SK-N-SH treated with all-trans-retinoic acid at 6 μM for 48 hours (cell line): ENCODE data around the gene HHAT.

Source experiments
- ATAC-seq: fragments of 200-7000 bp; cut with Tn5 transposase; 3 replicates; pipeline ENCODE4 v1.9.1; 2020; ENCODE audit warnings: mild to moderate bottlenecking, moderate library complexity
- ARNTL ChIP-seq: fragments of 450-650 bp; formaldehyde crosslinking; IDR thresholded peaks from 2 replicates; pipeline ENCODE4 v1.5.0; 2020; ENCODE audit warnings: low read depth, mild to moderate bottlenecking, moderate library complexity, borderline replicate concordance
- BACH2 ChIP-seq: fragments of 250-450 bp; sonication (Bioruptor Pico); IDR thresholded peaks from 2 replicates; pipeline ENCODE4 v1.9.0; 2021; ENCODE audit warnings: mild to moderate bottlenecking, borderline replicate concordance
- CREB5 ChIP-seq: fragments of 250-450 bp; sonication (Bioruptor Pico); IDR thresholded peaks from 2 replicates; pipeline ENCODE4 v1.5.1; 2020; ENCODE audit warnings: low read depth, mild to moderate bottlenecking, moderate library complexity
- CSDC2 ChIP-seq: fragments of 250-450 bp; sonication (Bioruptor Pico); IDR thresholded peaks from 2 replicates; pipeline ENCODE4 v1.5.0; 2020; ENCODE audit warnings: mild to moderate bottlenecking, moderate library complexity
- ESRRG ChIP-seq: fragments of 250-450 bp; sonication (Bioruptor Pico); IDR thresholded peaks from 2 replicates; pipeline ENCODE4 v1.6.1; 2021; ENCODE audit warnings: mild to moderate bottlenecking
- GLIS3 ChIP-seq: fragments of 250-450 bp; sonication (Bioruptor Pico); IDR thresholded peaks from 2 replicates; pipeline ENCODE4 v1.5.0; 2020; ENCODE audit warnings: mild to moderate bottlenecking, moderate library complexity
- ISL1 ChIP-seq: fragments of 250-450 bp; sonication (Bioruptor Pico); IDR thresholded peaks from 2 replicates; pipeline ENCODE4 v2.1.2; 2022; ENCODE audit warnings: mild to moderate bottlenecking, moderate library complexity
- OSR1 ChIP-seq: fragments of 250-450 bp; sonication (Bioruptor Pico); IDR thresholded peaks from 2 replicates; pipeline ENCODE4 v1.8.0; 2022; ENCODE audit warnings: moderate library complexity, mild to moderate bottlenecking, inconsistent platforms
- POU6F1 ChIP-seq: fragments of 250-450 bp; sonication (Bioruptor Pico); IDR thresholded peaks from 2 replicates; pipeline ENCODE4 v1.8.0; 2021; ENCODE audit warnings: low read depth, mild to moderate bottlenecking, moderate library complexity, borderline replicate concordance
- PPARA ChIP-seq: fragments of 250-450 bp; sonication (Bioruptor Pico); IDR thresholded peaks from 2 replicates; pipeline ENCODE4 v1.5.0; 2020; ENCODE audit warnings: mild to moderate bottlenecking, borderline replicate concordance
- RARB ChIP-seq: fragments of 250-450 bp; sonication (Bioruptor Pico); IDR thresholded peaks from 2 replicates; pipeline ENCODE4 v1.8.0; 2021; ENCODE audit warnings: mild to moderate bottlenecking, moderate library complexity
- SNAI2 ChIP-seq: fragments of 250-450 bp; sonication (Bioruptor Pico); IDR thresholded peaks from 2 replicates; pipeline ENCODE4 v1.5.0; 2020; ENCODE audit warnings: mild to moderate bottlenecking, moderate library complexity
- TCF4 ChIP-seq: fragments of 250-450 bp; sonication (Bioruptor Pico); IDR thresholded peaks from 2 replicates; pipeline ENCODE4 v1.8.0; 2021; ENCODE audit warnings: mild to moderate bottlenecking, moderate library complexity, borderline replicate concordance
- TOX ChIP-seq: fragments of 250-450 bp; sonication (Bioruptor Pico); IDR thresholded peaks from 2 replicates; pipeline ENCODE4 v1.8.0; 2021; ENCODE audit warnings: mild to moderate bottlenecking, moderate library complexity, borderline replicate concordance
- TSHZ2 ChIP-seq: fragments of 250-450 bp; sonication (Bioruptor Pico); IDR thresholded peaks from 2 replicates; pipeline ENCODE4 v1.5.0; 2020; ENCODE audit warnings: mild to moderate bottlenecking, moderate library complexity
- ZC3H10 ChIP-seq: fragments of 250-450 bp; sonication (Bioruptor Pico); IDR thresholded peaks from 2 replicates; pipeline ENCODE4 v1.5.1; 2021; ENCODE audit warnings: mild to moderate bottlenecking, moderate library complexity
- ZFP3 ChIP-seq: fragments of 250-450 bp; sonication (Bioruptor Pico); IDR thresholded peaks from 2 replicates; pipeline ENCODE4 v1.5.0; 2020; ENCODE audit warnings: mild to moderate bottlenecking, moderate library complexity
- ZNF8 ChIP-seq: fragments of 450-650 bp; formaldehyde crosslinking; IDR thresholded peaks from 2 replicates; pipeline ENCODE4 v1.5.0; 2020; ENCODE audit warnings: mild to moderate bottlenecking, moderate library complexity

HHAT gene

GRCh38 chr1:210369425-210369824, 40.7 kb downstream of the HHAT start:
- ATAC-seq: no peak
- TF ChIP-seq TCF4 (CRISPR knock-in tag) (no peak), CSDC2 (CRISPR knock-in tag) (no peak), TSHZ2 (no peak), BACH2 (no peak), ISL1 (CRISPR knock-in tag) (no peak), POU6F1 (no peak)

GRCh38 chr1:210371916-210372315, 43.2 kb downstream of the HHAT start:
- TF ChIP-seq SNAI2 (CRISPR knock-in tag) (no peak), ARNTL (no peak), ZNF8 (CRISPR knock-in tag) (no peak), OSR1 (CRISPR knock-in tag) (no peak), TSHZ2 (no peak), CSDC2 (CRISPR knock-in tag) (no peak), GLIS3 (no peak), POU6F1 (no peak), PPARA (no peak), ESRRG (CRISPR knock-in tag) (no peak), RARB (CRISPR knock-in tag) (no peak), ZFP3 (CRISPR knock-in tag) (no peak), TOX (no peak), CREB5 (CRISPR knock-in tag) (no peak)
- TF ChIP-seq, all 23 proteins: peak for 0
- ATAC-seq: no peak

DNA sequence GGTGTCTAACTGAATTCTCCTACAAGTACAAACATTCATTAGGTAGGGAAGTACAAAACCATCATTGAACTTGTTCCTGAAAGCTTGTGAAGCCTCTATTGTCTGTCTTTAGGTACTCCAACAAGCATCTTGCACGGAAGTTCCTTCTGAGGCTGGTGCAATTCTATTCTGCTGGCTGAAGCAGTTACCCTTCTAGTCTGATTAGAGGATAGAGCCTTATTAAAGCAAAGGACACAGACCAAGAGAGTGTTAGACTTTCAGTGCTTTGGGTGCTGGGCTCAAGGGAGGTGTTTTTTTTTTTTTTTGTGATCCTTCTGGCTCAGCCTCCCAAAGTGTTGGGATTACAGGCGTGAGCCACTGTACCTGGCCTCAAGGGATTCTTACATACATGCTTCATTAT, 43.8 kb downstream of the HHAT start:
- no peak for TF ChIP-seq TCF4 (CRISPR knock-in tag)
- TF ChIP-seq ARNTL: no peak
- no peak for TF ChIP-seq ZC3H10 (CRISPR knock-in tag)
- no peak for TF ChIP-seq BACH2
- no peak for TF ChIP-seq POU6F1
- no peak for TF ChIP-seq CSDC2 (CRISPR knock-in tag)
- no peak for TF ChIP-seq OSR1 (CRISPR knock-in tag)
- ATAC-seq: no peak
